Epithelial cell of proximal tubule (primary cell): Measurements from ENCODE around the gene GRM6. TPM values are rescaled to one million over a fixed set of nuclear protein-coding genes. Genes with fewer than 3 reads are reported as not detected.
A peak's percentile ranks its signal among the peaks of the same experiment; 100 is the strongest.

Experiments used
- DNase-seq: peaks from one replicate; pipeline ENCODE4 v3.0.0-alpha.2; 2011; ENCODE audit warnings: low read depth
- H3K4me3 ChIP-seq: 2 replicates; pipeline ENCODE4 v1.5.1; 2011; ENCODE audit warnings: low read depth, mild to moderate bottlenecking, low read length
- CTCF ChIP-seq: conservative IDR thresholded peaks from 2 replicates; pipeline ENCODE4 v1.5.1; 2012; ENCODE audit warnings: low read depth, mild to moderate bottlenecking, low read length
- total RNA-seq: library from RNA; depleted of rRNA; stranded (reverse); fragments of >200 nt; gene quantifications from 2 replicates; pipeline ENCODE4 v1.2.3, GENCODE V29; 2015

Gene GRM6
- total RNA-seq, 1 donor from 2014 or later = not detected

GRCh38 chr5:178983728-178984127 lies 11.4 kb downstream of the GRM6 start:
- TF ChIP-seq CTCF = no peak

GRCh38 chr5:178982941-178983340 lies 12.2 kb downstream of the GRM6 start:
- no peak overlapping the region for H3K4me3 ChIP-seq
- TF ChIP-seq CTCF = no peak
- DNase-seq = no peak

More at GRCh38 chr5:178983728-178984127, 11.4 kb downstream of the GRM6 start:
- DNase-seq = no peak
- H3K4me3 ChIP-seq = no peak overlapping the region

GRCh38 chr5:178981381-178981780 lies 13.7 kb downstream of the GRM6 start:
- no peak for TF ChIP-seq CTCF
- no peak for DNase-seq
- H3K4me3 ChIP-seq = no peak overlapping the region

GRCh38 chr5:178965465-178966055 lies 29.6 kb downstream of the GRM6 start:
- no peak for TF ChIP-seq CTCF
- H3K4me3 ChIP-seq = no peak overlapping the region
- DNase-seq = no peak

GRCh38 chr5:178941361-178941760 lies 53.8 kb downstream of the GRM6 start:
- no peak for DNase-seq
- TF ChIP-seq CTCF = no peak
- peak overlapping the region; percentile 62 for H3K4me3 ChIP-seq

GRCh38 chr5:178940569-178941360 lies 54.4 kb downstream of the GRM6 start, which contains the start of gene ZNF454:
ZNF454 (plus strand) TSS chr5:178941198; CDS start chr5:178942792, 1,594 bp downstream.
- H3K4me3 ChIP-seq = peak within 1 kb of the TSS; percentile 62
- peak; percentile 27 for DNase-seq
- TF ChIP-seq CTCF = no peak
